ENCODE measurements around the gene RAB11FIP4.
"Not testable (repeated sequence)": the region's sequence is repeated elsewhere in the genome, so short reads cannot be mapped to it uniquely, and the experiment has no call there.

Gene RAB11FIP4, protein sequence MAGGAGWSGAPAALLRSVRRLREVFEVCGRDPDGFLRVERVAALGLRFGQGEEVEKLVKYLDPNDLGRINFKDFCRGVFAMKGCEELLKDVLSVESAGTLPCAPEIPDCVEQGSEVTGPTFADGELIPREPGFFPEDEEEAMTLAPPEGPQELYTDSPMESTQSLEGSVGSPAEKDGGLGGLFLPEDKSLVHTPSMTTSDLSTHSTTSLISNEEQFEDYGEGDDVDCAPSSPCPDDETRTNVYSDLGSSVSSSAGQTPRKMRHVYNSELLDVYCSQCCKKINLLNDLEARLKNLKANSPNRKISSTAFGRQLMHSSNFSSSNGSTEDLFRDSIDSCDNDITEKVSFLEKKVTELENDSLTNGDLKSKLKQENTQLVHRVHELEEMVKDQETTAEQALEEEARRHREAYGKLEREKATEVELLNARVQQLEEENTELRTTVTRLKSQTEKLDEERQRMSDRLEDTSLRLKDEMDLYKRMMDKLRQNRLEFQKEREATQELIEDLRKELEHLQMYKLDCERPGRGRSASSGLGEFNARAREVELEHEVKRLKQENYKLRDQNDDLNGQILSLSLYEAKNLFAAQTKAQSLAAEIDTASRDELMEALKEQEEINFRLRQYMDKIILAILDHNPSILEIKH

GRCh38 chr17:31391496-31391949 lies at the start of gene RAB11FIP4:
Gene RAB11FIP4, plus strand, starts transcription at chr17:31391675. Its CDS starts 178 bp downstream, at chr17:31391853.
- peak in 1 of 2 experiments; percentile 23 for DNase-seq

GRCh38 chr17:31345191-31345747 lies 46.2 kb upstream of the RAB11FIP4 start:
- not testable (repeated sequence) for DNase-seq

DNA sequence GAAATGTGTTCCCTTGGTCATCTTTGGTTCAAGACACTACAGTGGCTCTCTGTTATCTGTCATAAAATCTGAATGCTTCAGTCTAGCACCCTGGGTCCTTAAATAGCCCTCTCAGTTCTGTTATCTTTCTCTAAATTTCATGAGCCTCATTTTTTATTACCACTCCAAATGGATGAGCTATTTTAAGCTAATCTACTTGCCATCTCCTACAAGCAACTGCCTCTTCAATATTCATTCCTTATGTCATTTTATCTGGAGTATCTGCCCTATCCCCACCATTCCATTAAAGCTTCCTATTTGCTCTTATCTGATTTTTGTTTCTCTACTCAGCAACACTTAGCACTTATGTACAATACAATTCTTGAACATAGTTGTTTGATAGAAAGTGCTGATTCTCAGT lies 42.0 kb upstream of the RAB11FIP4 start:
- DNase-seq = no peak

GRCh38 chr17:31355935-31356334 lies 35.5 kb upstream of the RAB11FIP4 start:
- DNase-seq = no peak

GRCh38 chr17:31357091-31357490 lies 34.4 kb upstream of the RAB11FIP4 start:
- no peak for DNase-seq

GRCh38 chr17:31357839-31358394 lies 33.6 kb upstream of the RAB11FIP4 start:
- no peak for DNase-seq

DNA sequence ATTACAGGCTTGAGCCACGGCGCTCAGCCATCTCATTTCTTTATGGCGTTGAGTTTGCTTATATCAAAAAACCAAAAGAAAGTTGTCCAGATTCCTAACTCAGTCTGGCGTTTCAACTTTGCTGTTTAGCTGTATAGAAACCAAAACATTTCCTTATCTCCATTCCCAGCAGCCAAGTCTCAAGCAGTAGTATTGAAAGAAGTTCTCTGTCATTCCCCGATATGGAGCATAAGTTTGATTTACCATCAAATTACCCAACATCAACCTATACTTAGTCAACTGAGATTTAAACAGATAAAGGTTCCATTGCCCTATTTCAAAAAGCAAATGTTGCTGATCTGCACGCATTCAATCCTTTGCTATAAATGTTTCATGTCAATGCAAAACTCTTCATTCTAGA lies 27.5 kb upstream of the RAB11FIP4 start:
- DNase-seq = no peak

GRCh38 chr17:31366088-31366487 lies 25.4 kb upstream of the RAB11FIP4 start:
- DNase-seq = no peak

GRCh38 chr17:31369266-31369665 lies 22.2 kb upstream of the RAB11FIP4 start:
- DNase-seq = no peak

- DNase-seq = no peak
These were observed 19.9 kb upstream of the RAB11FIP4 start for GRCh38 chr17:31371511-31372097.

DNA sequence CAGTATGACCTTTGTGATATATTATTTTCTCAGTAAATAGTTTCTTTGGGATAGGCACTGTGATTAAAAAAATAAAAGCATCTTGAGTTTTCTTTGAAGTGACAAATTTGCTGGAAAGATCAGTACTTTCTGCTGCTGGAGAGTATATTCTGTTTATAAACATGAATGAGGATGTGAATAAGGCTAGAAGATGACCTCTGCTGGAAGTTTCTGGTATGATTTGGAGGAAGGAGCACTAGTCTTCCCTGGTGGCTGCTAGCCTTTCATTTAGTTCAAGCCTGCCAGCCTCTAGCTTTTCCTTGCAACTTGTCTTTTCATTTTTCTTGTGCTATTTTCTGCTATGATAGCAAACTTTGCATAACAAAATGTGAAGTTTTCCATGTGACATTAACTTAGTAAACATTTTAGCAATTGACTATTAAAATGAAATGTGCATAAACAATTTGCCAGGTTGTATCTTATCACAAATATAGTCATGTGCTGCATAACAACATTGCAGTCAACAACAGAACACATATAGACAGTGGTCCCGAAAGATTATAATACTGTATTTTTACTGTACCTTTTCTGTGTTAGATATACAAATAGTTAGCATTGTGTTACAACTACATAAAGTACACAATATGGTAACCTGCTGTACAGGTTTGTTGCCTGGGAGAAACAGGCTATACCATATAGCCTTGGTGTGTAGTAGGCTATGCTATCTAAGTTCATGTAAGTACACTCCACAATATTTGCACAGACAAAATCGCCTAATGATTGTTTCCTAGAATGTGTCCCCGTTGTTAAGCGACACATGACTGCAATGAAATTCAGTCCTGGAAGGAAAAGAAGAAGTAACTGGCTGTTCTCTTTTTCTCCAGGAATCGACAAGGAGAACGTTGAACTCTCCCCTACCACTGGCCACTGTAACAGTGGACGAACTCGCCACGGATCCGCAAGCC lies 18.1 kb upstream of the RAB11FIP4 start:
- no peak for DNase-seq

DNA sequence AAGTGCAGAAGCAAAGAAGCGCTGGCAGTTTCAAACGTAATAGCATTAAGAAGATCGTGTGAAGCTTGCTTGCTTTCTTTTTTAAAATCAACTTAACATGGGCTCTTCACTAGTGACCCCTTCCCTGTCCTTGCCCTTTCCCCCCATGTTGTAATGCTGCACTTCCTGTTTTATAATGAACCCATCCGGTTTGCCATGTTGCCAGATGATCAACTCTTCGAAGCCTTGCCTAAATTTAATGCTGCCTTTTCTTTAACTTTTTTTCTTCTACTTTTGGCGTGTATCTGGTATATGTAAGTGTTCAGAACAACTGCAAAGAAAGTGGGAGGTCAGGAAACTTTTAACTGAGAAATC lies 17.4 kb upstream of the RAB11FIP4 start:
- no peak for DNase-seq

DNA sequence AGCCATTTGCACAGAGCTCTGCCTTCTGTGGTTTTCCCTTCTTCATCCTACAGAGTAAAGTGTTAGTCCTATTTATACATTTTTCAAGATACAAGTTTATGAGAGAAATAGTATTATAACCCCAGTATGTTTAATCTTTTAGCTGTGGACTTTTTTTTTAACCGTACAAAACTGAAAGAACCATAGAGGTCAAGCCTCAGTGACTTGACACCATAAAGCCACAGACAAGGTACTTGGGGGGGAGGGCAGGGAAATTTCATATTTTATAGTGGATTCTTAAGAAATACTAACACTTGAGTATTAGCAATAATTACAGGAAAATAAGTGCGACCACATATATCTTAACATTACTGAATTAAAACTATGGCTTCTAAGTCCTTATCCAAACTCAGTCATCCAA lies 17.0 kb upstream of the RAB11FIP4 start:
- DNase-seq = no peak

GRCh38 chr17:31378638-31379037 lies 12.8 kb upstream of the RAB11FIP4 start:
- no peak for DNase-seq

- DNase-seq = no peak
These were observed 11.8 kb upstream of the RAB11FIP4 start for GRCh38 chr17:31379597-31380205.

DNA sequence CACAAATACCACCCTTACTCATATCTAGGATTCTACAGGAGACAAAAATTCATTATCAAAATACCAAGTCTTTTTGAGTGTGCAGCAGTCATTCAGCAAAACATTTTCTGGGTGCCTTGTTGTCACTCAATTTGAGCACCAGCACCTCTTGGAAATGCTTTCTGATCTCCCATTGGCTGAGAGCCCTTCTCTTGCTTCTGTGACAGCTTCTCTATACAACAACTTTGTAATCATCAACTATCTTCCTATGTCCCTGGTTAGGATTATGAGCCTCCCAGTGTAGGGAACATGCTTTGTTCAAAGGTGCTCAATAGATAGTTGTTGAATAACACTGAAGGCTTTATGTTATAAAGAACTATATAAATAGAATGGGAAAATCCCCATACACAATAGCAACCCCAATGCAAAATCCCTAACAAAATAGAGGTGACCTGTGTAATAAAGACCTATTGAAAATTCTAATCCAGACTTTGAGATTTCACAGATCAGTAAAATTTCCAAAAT lies 10.3 kb upstream of the RAB11FIP4 start:
- no peak for DNase-seq

- DNase-seq = not testable (repeated sequence)
These were observed 8.7 kb upstream of the RAB11FIP4 start for GRCh38 chr17:31382668-31383275.

DNA sequence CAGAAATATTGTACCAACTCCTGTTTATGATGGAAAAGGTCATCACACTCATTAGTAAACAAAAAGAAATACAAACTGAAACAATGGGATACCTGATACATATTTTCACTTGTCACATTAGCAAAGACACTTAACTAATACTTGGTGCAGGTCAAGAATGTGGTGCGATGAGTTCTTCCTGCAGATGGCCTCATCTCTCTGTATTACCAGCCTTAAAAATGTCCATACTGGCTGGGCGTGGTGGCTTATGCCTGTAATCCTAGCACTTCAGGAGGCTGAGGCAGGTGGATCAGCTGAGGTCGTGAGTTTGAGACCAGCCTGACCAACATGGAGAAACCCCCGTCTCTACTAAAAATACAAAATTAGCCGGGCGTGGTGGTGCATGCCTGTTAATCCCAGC lies 8.0 kb upstream of the RAB11FIP4 start:
- not testable (repeated sequence) for DNase-seq

- DNase-seq = no peak
These were observed 5.8 kb upstream of the RAB11FIP4 start for GRCh38 chr17:31385428-31386285.

- no peak for DNase-seq
These were observed 4.9 kb upstream of the RAB11FIP4 start for GRCh38 chr17:31386542-31387075.

Measured in stimulated activated CD4-positive, alpha-beta T cell treated with anti-CD3 and anti-CD28 coated beads, Interleukin-4, amount 100 ng/mL, for 4 hours (primary cell).